ENCODE results near the gene GNPDA1.

- TF ChIP-seq POLR2A (IDR thresholded peaks at IDR 0.05; ENCODE audit: low read depth, low read length) (no peak), POLR2AphosphoS5 (IDR thresholded peaks at IDR 0.05; ENCODE audit: low read depth, low read length) (no peak)
These were observed 2.2 kb upstream of the GNPDA1 start for GRCh38 chr5:142014911-142015584.
